GM23338 (cell line): Measurements from ENCODE around the gene KRTAP5-3. TPM values are rescaled to one million over a fixed set of nuclear protein-coding genes. Genes with fewer than 3 reads are reported as not detected.

ENCODE experiments used
- ATAC-seq: fragments of 200-7000 bp; cut with Tn5 transposase; 3 replicates; pipeline ENCODE4 v1.9.1; 2020
- DNase-seq: peaks from one replicate; pipeline ENCODE4 v3.0.0-alpha.2; 2015; ENCODE audit warnings: low spot score
- H2AFZ ChIP-seq: fragments of 200-600 bp; sonication (generic); 2 replicates; pipeline ENCODE4 v1.8.0; 2016; ENCODE audit warnings: antibody characterized with exemption, mild to moderate bottlenecking, moderate library complexity
- H3F3A ChIP-seq: fragments of 200-600 bp; sonication (generic); replicated peaks from 2 replicates; pipeline ENCODE4 v1.8.0; 2017; ENCODE audit warnings: antibody characterized with exemption, mixed run types, low read depth
- H3K27ac ChIP-seq: fragments of 200-600 bp; sonication (generic); 2 replicates; pipeline ENCODE4 v1.6.1; 2016; ENCODE audit warnings: low read depth
- H3K27me3 ChIP-seq: fragments of 200-600 bp; sonication (generic); 2 replicates; pipeline ENCODE4 v1.8.0; 2016; ENCODE audit warnings: mild to moderate bottlenecking, mixed run types, moderate library complexity; ENCODE audit not compliant: insufficient read depth
- H3K36me3 ChIP-seq: fragments of 200-600 bp; sonication (generic); 2 replicates; pipeline ENCODE4 v1.8.0; 2016; ENCODE audit warnings: mild to moderate bottlenecking; ENCODE audit not compliant: insufficient read depth
- H3K4me1 ChIP-seq: fragments of 200-600 bp; sonication (generic); 2 replicates; pipeline ENCODE4 v1.8.0; 2016; ENCODE audit warnings: mild to moderate bottlenecking, moderate library complexity; ENCODE audit not compliant: insufficient read depth
- H3K4me2 ChIP-seq: fragments of 200-600 bp; sonication (generic); 2 replicates; pipeline ENCODE4 v1.7.1; 2017; ENCODE audit warnings: mixed run types
- H3K4me3 ChIP-seq: fragments of 200-600 bp; sonication (generic); 2 replicates; pipeline ENCODE4 v1.6.1; 2016; ENCODE audit warnings: mixed run types
- H3K79me2 ChIP-seq: fragments of 200-600 bp; sonication (generic); replicated peaks from 2 replicates; pipeline ENCODE4 v1.8.0; 2017; ENCODE audit warnings: mild to moderate bottlenecking; ENCODE audit not compliant: insufficient read depth
- H3K9me2 ChIP-seq: fragments of 200-600 bp; sonication (generic); 2 replicates; pipeline ENCODE4 v1.8.0; 2017; ENCODE audit not compliant: insufficient read depth
- H4K20me1 ChIP-seq: fragments of 200-600 bp; sonication (generic); replicated peaks from 2 replicates; pipeline ENCODE4 v1.8.0; 2017; ENCODE audit warnings: mild to moderate bottlenecking; ENCODE audit not compliant: insufficient read depth
- H3K27ac Mint-ChIP-seq: 2 replicates; pipeline ENCODE4 v1.8.0; 2020; ENCODE audit warnings: inconsistent platforms, mild to moderate bottlenecking, moderate library complexity, mixed read lengths
- H3K27me3 Mint-ChIP-seq: 3 replicates; pipeline ENCODE4 v1.8.0; 2022; ENCODE audit warnings: low read depth, mild to moderate bottlenecking, moderate library complexity, mixed read lengths, inconsistent platforms; ENCODE audit not compliant: insufficient read depth, poor library complexity
- H3K36me3 Mint-ChIP-seq: 3 replicates; pipeline ENCODE4 v1.8.0; 2021; ENCODE audit warnings: low read depth, mild to moderate bottlenecking, inconsistent platforms, moderate library complexity, mixed read lengths
- H3K4me1 Mint-ChIP-seq: 3 replicates; pipeline ENCODE4 v1.8.0; 2020; ENCODE audit warnings: mild to moderate bottlenecking, inconsistent platforms, mixed read lengths
- H3K4me3 Mint-ChIP-seq: 3 replicates; pipeline ENCODE4 v1.8.0; 2021; ENCODE audit warnings: moderate library complexity, mild to moderate bottlenecking, inconsistent platforms, mixed read lengths
- H3K9me3 Mint-ChIP-seq: 3 replicates; pipeline ENCODE4 v1.8.0; 2020; ENCODE audit warnings: moderate library complexity, mild to moderate bottlenecking, inconsistent platforms, mixed read lengths
- CREB1 ChIP-seq: fragments of 250-450 bp; sonication (Bioruptor Pico); IDR thresholded peaks from 2 replicates; pipeline ENCODE4 v1.5.0; 2020; ENCODE audit warnings: low read depth, mild to moderate bottlenecking, moderate library complexity
- EZH2 ChIP-seq: fragments of 200-600 bp; sonication (generic); IDR thresholded peaks from one replicate; pipeline ENCODE4 v1.8.0; 2017; ENCODE audit warnings: antibody characterized with exemption, mild to moderate bottlenecking, low read depth; ENCODE audit not compliant: unreplicated experiment
- JUNB ChIP-seq: IDR thresholded peaks from one replicate; pipeline ENCODE4 v1.6.1; 2016; ENCODE audit warnings: antibody characterized with exemption; ENCODE audit not compliant: unreplicated experiment
- NANOG ChIP-seq: IDR thresholded peaks from 2 replicates; pipeline ENCODE4 v1.6.1; 2016; ENCODE audit warnings: antibody characterized with exemption, borderline replicate concordance
- POLR2AphosphoS5 ChIP-seq: IDR thresholded peaks from 2 replicates; pipeline ENCODE4 v1.6.1; 2016; ENCODE audit warnings: antibody characterized with exemption, low read depth
- ZNF114 ChIP-seq: fragments of 250-450 bp; sonication (Bioruptor Pico); IDR thresholded peaks from 2 replicates; pipeline ENCODE4 v1.5.0; 2020; ENCODE audit warnings: mild to moderate bottlenecking, moderate library complexity
- ZNF331 ChIP-seq: fragments of 250-450 bp; sonication (Bioruptor Pico); IDR thresholded peaks from 2 replicates; pipeline ENCODE4 v1.5.0; 2020; ENCODE audit warnings: low read depth, mild to moderate bottlenecking, moderate library complexity
- polyA plus RNA-seq: library from polyadenylated mRNA; unstranded; fragments of >200 nt; fragmentation: Nextera tagmentation; extraction: Ambion mirVana; gene quantifications from 2 replicates; pipeline ENCODE4 v1.2.1, GENCODE V29; 2016
- total RNA-seq: library from RNA; depleted of rRNA; stranded (reverse); fragments of >200 nt; shearing (Covaris generic); gene quantifications from 2 replicates; pipeline ENCODE4 v1.2.3, GENCODE V29; 2014
- TF ChIP-seq, protein P1 (sequence below): IDR thresholded peaks from one replicate; pipeline ENCODE4 v1.6.1; 2018; ENCODE audit warnings: antibody characterized with exemption; ENCODE audit not compliant: unreplicated experiment
- TF ChIP-seq, protein P2 (sequence below): fragments of 250-450 bp; sonication (Bioruptor Pico); IDR thresholded peaks from 2 replicates; pipeline ENCODE4 v1.5.0; 2020; ENCODE audit warnings: mild to moderate bottlenecking, moderate library complexity

The KRTAP5-3 gene
- total and polyA plus RNA-seq, 2 experiments from 2014 or later, result not detected

DNA sequence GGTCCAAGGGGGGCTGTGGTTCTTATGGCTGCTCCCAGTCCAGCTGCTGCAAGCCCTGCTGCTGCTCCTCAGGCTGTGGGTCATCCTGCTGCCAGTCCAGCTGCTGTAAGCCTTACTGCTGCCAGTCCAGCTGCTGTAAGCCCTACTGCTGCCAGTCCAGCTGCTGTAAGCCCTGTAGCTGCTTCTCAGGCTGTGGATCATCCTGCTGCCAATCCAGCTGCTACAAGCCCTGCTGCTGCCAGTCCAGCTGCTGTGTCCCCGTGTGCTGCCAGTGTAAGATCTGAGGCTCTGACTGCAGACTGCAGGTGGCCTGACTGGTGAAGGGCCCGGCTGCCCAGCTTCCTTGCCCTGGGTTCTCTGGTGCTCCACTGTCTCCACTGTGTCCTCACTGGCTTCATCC, 22.0 kb upstream of the KRTAP5-3 start:
- Mint-ChIP-seq H3K4me1 (peaks cover 4% of the 10 kb centered on the region; the same call in 1 of the 3 replicates), H3K36me3 (no peaks in the 10 kb centered on the region; the same call in 2 of the 3 replicates), H3K27me3 (peaks cover 22% of the 10 kb centered on the region), H3K27ac (no peak overlapping the region), H3K9me3 (no peaks in the 10 kb centered on the region), H3K4me3 (no peak overlapping the region)
- DNase-seq, result no peak
- Histone ChIP-seq H3F3A (no peaks in the 10 kb centered on the region), H2AFZ (no peak overlapping the region), H3K79me2 (no peaks in the 10 kb centered on the region), H4K20me1 (no peaks in the 10 kb centered on the region), H3K9me2 (no peaks in the 10 kb centered on the region), H3K27ac (no peak overlapping the region), H3K4me1 (peaks cover 3% of the 10 kb centered on the region; the same call in 1 of the 2 replicates), H3K27me3 (no peaks in the 10 kb centered on the region), H3K36me3 (no peaks in the 10 kb centered on the region), H3K4me3 (no peak overlapping the region), H3K4me2 (no peak overlapping the region)
- ATAC-seq, result no peak
- TF ChIP-seq, protein P1, sequence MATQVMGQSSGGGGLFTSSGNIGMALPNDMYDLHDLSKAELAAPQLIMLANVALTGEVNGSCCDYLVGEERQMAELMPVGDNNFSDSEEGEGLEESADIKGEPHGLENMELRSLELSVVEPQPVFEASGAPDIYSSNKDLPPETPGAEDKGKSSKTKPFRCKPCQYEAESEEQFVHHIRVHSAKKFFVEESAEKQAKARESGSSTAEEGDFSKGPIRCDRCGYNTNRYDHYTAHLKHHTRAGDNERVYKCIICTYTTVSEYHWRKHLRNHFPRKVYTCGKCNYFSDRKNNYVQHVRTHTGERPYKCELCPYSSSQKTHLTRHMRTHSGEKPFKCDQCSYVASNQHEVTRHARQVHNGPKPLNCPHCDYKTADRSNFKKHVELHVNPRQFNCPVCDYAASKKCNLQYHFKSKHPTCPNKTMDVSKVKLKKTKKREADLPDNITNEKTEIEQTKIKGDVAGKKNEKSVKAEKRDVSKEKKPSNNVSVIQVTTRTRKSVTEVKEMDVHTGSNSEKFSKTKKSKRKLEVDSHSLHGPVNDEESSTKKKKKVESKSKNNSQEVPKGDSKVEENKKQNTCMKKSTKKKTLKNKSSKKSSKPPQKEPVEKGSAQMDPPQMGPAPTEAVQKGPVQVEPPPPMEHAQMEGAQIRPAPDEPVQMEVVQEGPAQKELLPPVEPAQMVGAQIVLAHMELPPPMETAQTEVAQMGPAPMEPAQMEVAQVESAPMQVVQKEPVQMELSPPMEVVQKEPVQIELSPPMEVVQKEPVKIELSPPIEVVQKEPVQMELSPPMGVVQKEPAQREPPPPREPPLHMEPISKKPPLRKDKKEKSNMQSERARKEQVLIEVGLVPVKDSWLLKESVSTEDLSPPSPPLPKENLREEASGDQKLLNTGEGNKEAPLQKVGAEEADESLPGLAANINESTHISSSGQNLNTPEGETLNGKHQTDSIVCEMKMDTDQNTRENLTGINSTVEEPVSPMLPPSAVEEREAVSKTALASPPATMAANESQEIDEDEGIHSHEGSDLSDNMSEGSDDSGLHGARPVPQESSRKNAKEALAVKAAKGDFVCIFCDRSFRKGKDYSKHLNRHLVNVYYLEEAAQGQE, result no peak
- TF ChIP-seq EZH2, result no peak
- TF ChIP-seq NANOG, result no peak
- no peak for TF ChIP-seq POLR2AphosphoS5
- no peak for TF ChIP-seq ZNF114 (CRISPR knock-in tag)
- TF ChIP-seq, protein P2, sequence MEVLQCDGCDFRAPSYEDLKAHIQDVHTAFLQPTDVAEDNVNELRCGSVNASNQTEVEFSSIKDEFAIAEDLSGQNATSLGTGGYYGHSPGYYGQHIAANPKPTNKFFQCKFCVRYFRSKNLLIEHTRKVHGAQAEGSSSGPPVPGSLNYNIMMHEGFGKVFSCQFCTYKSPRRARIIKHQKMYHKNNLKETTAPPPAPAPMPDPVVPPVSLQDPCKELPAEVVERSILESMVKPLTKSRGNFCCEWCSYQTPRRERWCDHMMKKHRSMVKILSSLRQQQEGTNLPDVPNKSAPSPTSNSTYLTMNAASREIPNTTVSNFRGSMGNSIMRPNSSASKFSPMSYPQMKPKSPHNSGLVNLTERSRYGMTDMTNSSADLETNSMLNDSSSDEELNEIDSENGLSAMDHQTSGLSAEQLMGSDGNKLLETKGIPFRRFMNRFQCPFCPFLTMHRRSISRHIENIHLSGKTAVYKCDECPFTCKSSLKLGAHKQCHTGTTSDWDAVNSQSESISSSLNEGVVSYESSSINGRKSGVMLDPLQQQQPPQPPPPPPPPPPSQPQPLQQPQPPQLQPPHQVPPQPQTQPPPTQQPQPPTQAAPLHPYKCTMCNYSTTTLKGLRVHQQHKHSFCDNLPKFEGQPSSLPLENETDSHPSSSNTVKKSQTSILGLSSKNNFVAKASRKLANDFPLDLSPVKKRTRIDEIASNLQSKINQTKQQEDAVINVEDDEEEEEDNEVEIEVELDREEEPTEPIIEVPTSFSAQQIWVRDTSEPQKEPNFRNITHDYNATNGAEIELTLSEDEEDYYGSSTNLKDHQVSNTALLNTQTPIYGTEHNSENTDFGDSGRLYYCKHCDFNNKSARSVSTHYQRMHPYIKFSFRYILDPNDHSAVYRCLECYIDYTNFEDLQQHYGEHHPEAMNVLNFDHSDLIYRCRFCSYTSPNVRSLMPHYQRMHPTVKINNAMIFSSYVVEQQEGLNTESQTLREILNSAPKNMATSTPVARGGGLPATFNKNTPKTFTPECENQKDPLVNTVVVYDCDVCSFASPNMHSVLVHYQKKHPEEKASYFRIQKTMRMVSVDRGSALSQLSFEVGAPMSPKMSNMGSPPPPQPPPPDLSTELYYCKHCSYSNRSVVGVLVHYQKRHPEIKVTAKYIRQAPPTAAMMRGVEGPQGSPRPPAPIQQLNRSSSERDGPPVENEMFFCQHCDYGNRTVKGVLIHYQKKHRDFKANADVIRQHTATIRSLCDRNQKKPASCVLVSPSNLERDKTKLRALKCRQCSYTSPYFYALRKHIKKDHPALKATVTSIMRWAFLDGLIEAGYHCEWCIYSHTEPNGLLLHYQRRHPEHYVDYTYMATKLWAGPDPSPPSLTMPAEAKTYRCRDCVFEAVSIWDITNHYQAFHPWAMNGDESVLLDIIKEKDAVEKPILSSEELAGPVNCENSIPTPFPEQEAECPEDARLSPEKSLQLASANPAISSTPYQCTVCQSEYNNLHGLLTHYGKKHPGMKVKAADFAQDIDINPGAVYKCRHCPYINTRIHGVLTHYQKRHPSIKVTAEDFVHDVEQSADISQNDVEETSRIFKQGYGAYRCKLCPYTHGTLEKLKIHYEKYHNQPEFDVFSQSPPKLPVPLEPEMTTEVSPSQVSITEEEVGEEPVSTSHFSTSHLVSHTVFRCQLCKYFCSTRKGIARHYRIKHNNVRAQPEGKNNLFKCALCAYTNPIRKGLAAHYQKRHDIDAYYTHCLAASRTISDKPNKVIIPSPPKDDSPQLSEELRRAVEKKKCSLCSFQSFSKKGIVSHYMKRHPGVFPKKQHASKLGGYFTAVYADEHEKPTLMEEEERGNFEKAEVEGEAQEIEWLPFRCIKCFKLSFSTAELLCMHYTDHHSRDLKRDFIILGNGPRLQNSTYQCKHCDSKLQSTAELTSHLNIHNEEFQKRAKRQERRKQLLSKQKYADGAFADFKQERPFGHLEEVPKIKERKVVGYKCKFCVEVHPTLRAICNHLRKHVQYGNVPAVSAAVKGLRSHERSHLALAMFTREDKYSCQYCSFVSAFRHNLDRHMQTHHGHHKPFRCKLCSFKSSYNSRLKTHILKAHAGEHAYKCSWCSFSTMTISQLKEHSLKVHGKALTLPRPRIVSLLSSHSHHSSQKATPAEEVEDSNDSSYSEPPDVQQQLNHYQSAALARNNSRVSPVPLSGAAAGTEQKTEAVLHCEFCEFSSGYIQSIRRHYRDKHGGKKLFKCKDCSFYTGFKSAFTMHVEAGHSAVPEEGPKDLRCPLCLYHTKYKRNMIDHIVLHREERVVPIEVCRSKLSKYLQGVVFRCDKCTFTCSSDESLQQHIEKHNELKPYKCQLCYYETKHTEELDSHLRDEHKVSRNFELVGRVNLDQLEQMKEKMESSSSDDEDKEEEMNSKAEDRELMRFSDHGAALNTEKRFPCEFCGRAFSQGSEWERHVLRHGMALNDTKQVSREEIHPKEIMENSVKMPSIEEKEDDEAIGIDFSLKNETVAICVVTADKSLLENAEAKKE (CRISPR knock-in tag), result no peak
- TF ChIP-seq ZNF331 (CRISPR knock-in tag), result no peak
- TF ChIP-seq JUNB, result no peak
- TF ChIP-seq CREB1 (CRISPR knock-in tag), result no peak
